ENCODE data around the gene SORL1-AS1.

Gene SORL1-AS1

GRCh38 chr11:121431820-121432526 is 20.8 kb downstream of the SORL1-AS1 start:
- H3K4me3 ChIP-seq (ENCODE audit: low read length) = no peak overlapping the region
- no peaks in the 10 kb centered on the region for H3K36me3 ChIP-seq (ENCODE audit: control insufficient read depth, insufficient read depth, low read length)
- no peak overlapping the region for H3K9ac ChIP-seq (ENCODE audit: low read length)
- no peaks in the 10 kb centered on the region for H3K9me3 ChIP-seq (ENCODE audit: control insufficient read depth, low read length)
- no peaks in the 10 kb centered on the region for H3K4me1 ChIP-seq (ENCODE audit: control insufficient read depth, insufficient read depth, low read length)
- no peaks in the 10 kb centered on the region for H3K27me3 ChIP-seq (ENCODE audit: control insufficient read depth, insufficient read depth, low read length)

GRCh38 chr11:121429556-121429955 is 23.2 kb downstream of the SORL1-AS1 start:
- Histone ChIP-seq H3K27me3 (ENCODE audit: control insufficient read depth, insufficient read depth, low read length) (no peaks in the 10 kb centered on the region), H3K9ac (ENCODE audit: low read length) (no peak overlapping the region), H3K36me3 (ENCODE audit: control insufficient read depth, insufficient read depth, low read length) (no peaks in the 10 kb centered on the region), H3K4me1 (ENCODE audit: control insufficient read depth, insufficient read depth, low read length) (no peaks in the 10 kb centered on the region), H3K9me3 (ENCODE audit: control insufficient read depth, low read length) (no peaks in the 10 kb centered on the region), H3K4me3 (ENCODE audit: low read length) (no peak overlapping the region)

GRCh38 chr11:121427400-121427744 is 25.4 kb downstream of the SORL1-AS1 start:
- H3K9me3 ChIP-seq (ENCODE audit: control insufficient read depth, low read length) = no peaks in the 10 kb centered on the region
- no peaks in the 10 kb centered on the region for H3K36me3 ChIP-seq (ENCODE audit: control insufficient read depth, insufficient read depth, low read length)
- H3K9ac ChIP-seq (ENCODE audit: low read length) = no peak overlapping the region
- H3K4me1 ChIP-seq (ENCODE audit: control insufficient read depth, insufficient read depth, low read length) = no peaks in the 10 kb centered on the region
- H3K27me3 ChIP-seq (ENCODE audit: control insufficient read depth, insufficient read depth, low read length) = no peaks in the 10 kb centered on the region
- no peak overlapping the region for H3K4me3 ChIP-seq (ENCODE audit: low read length)

- Histone ChIP-seq H3K9ac (ENCODE audit: low read length) (peak overlapping the region; percentile 47), H3K27me3 (ENCODE audit: control insufficient read depth, insufficient read depth, low read length) (no peaks in the 10 kb centered on the region), H3K36me3 (ENCODE audit: control insufficient read depth, insufficient read depth, low read length) (no peaks in the 10 kb centered on the region), H3K4me1 (ENCODE audit: control insufficient read depth, insufficient read depth, low read length) (no peaks in the 10 kb centered on the region), H3K9me3 (ENCODE audit: control insufficient read depth, low read length) (no peaks in the 10 kb centered on the region), H3K4me3 (ENCODE audit: low read length) (no peak overlapping the region)
These were observed 26.0 kb downstream of the SORL1-AS1 start for GRCh38 chr11:121426476-121427399.

GRCh38 chr11:121425828-121426227 is 26.9 kb downstream of the SORL1-AS1 start:
- no peaks in the 10 kb centered on the region for H3K9me3 ChIP-seq (ENCODE audit: control insufficient read depth, low read length)
- no peaks in the 10 kb centered on the region for H3K4me1 ChIP-seq (ENCODE audit: control insufficient read depth, insufficient read depth, low read length)
- H3K27me3 ChIP-seq (ENCODE audit: control insufficient read depth, insufficient read depth, low read length) = no peaks in the 10 kb centered on the region
- H3K9ac ChIP-seq (ENCODE audit: low read length) = no peak overlapping the region
- no peaks in the 10 kb centered on the region for H3K36me3 ChIP-seq (ENCODE audit: control insufficient read depth, insufficient read depth, low read length)
- H3K4me3 ChIP-seq (ENCODE audit: low read length) = no peak overlapping the region

GRCh38 chr11:121422675-121423074 is 30.1 kb downstream of the SORL1-AS1 start:
- no peaks in the 10 kb centered on the region for H3K36me3 ChIP-seq (ENCODE audit: control insufficient read depth, insufficient read depth, low read length)
- peaks cover under 1% of the 10 kb centered on the region for H3K4me1 ChIP-seq (ENCODE audit: control insufficient read depth, insufficient read depth, low read length)
- H3K9me3 ChIP-seq (ENCODE audit: control insufficient read depth, low read length) = no peaks in the 10 kb centered on the region
- no peak overlapping the region for H3K9ac ChIP-seq (ENCODE audit: low read length)
- no peaks in the 10 kb centered on the region for H3K27me3 ChIP-seq (ENCODE audit: control insufficient read depth, insufficient read depth, low read length)
- no peak overlapping the region for H3K4me3 ChIP-seq (ENCODE audit: low read length)

GRCh38 chr11:121421149-121421901 is 31.4 kb downstream of the SORL1-AS1 start:
- H3K9me3 ChIP-seq (ENCODE audit: control insufficient read depth, low read length) = no peaks in the 10 kb centered on the region
- H3K4me3 ChIP-seq (ENCODE audit: low read length) = no peak overlapping the region
- no peaks in the 10 kb centered on the region for H3K36me3 ChIP-seq (ENCODE audit: control insufficient read depth, insufficient read depth, low read length)
- peaks cover 12% of the 10 kb centered on the region for H3K4me1 ChIP-seq (ENCODE audit: control insufficient read depth, insufficient read depth, low read length)
- no peaks in the 10 kb centered on the region for H3K27me3 ChIP-seq (ENCODE audit: control insufficient read depth, insufficient read depth, low read length)
- H3K9ac ChIP-seq (ENCODE audit: low read length) = no peak overlapping the region

GRCh38 chr11:121420398-121420797 is 32.4 kb downstream of the SORL1-AS1 start:
- Histone ChIP-seq H3K27me3 (ENCODE audit: control insufficient read depth, insufficient read depth, low read length) (no peaks in the 10 kb centered on the region), H3K9ac (ENCODE audit: low read length) (no peak overlapping the region), H3K36me3 (ENCODE audit: control insufficient read depth, insufficient read depth, low read length) (no peaks in the 10 kb centered on the region), H3K4me1 (ENCODE audit: control insufficient read depth, insufficient read depth, low read length) (peaks cover 21% of the 10 kb centered on the region), H3K9me3 (ENCODE audit: control insufficient read depth, low read length) (no peaks in the 10 kb centered on the region), H3K4me3 (ENCODE audit: low read length) (no peak overlapping the region)

- H3K27me3 ChIP-seq (ENCODE audit: control insufficient read depth, insufficient read depth, low read length) = no peaks in the 10 kb centered on the region
- H3K36me3 ChIP-seq (ENCODE audit: control insufficient read depth, insufficient read depth, low read length) = no peaks in the 10 kb centered on the region
- H3K4me3 ChIP-seq (ENCODE audit: low read length) = no peak overlapping the region
- no peak overlapping the region for H3K9ac ChIP-seq (ENCODE audit: low read length)
- peaks cover 21% of the 10 kb centered on the region for H3K4me1 ChIP-seq (ENCODE audit: control insufficient read depth, insufficient read depth, low read length)
- H3K9me3 ChIP-seq (ENCODE audit: control insufficient read depth, low read length) = no peaks in the 10 kb centered on the region
These were observed 32.9 kb downstream of the SORL1-AS1 start for GRCh38 chr11:121419836-121420235.

GRCh38 chr11:121418625-121419114 is 34.1 kb downstream of the SORL1-AS1 start:
- Histone ChIP-seq H3K9me3 (ENCODE audit: control insufficient read depth, low read length) (no peaks in the 10 kb centered on the region), H3K27me3 (ENCODE audit: control insufficient read depth, insufficient read depth, low read length) (no peaks in the 10 kb centered on the region), H3K4me3 (ENCODE audit: low read length) (no peak overlapping the region), H3K36me3 (ENCODE audit: control insufficient read depth, insufficient read depth, low read length) (no peaks in the 10 kb centered on the region), H3K4me1 (ENCODE audit: control insufficient read depth, insufficient read depth, low read length) (peaks cover 21% of the 10 kb centered on the region), H3K9ac (ENCODE audit: low read length) (no peak overlapping the region)

GRCh38 chr11:121417607-121418006 is 35.2 kb downstream of the SORL1-AS1 start:
- H3K9ac ChIP-seq (ENCODE audit: low read length) = no peak overlapping the region
- peaks cover 21% of the 10 kb centered on the region for H3K4me1 ChIP-seq (ENCODE audit: control insufficient read depth, insufficient read depth, low read length)
- no peaks in the 10 kb centered on the region for H3K9me3 ChIP-seq (ENCODE audit: control insufficient read depth, low read length)
- H3K4me3 ChIP-seq (ENCODE audit: low read length) = no peak overlapping the region
- H3K27me3 ChIP-seq (ENCODE audit: control insufficient read depth, insufficient read depth, low read length) = no peaks in the 10 kb centered on the region
- no peaks in the 10 kb centered on the region for H3K36me3 ChIP-seq (ENCODE audit: control insufficient read depth, insufficient read depth, low read length)

All from mucosa of stomach (tissue), 1 donor.